Measurements from ENCODE around the gene DSC2. TPM values are rescaled to one million over a fixed set of nuclear protein-coding genes. Genes with fewer than 3 reads are reported as not detected.

DSC2 gene
- total and polyA plus RNA-seq, 7 donors = 1.9 to 42.1 (median 3.3) TPM

DNA sequence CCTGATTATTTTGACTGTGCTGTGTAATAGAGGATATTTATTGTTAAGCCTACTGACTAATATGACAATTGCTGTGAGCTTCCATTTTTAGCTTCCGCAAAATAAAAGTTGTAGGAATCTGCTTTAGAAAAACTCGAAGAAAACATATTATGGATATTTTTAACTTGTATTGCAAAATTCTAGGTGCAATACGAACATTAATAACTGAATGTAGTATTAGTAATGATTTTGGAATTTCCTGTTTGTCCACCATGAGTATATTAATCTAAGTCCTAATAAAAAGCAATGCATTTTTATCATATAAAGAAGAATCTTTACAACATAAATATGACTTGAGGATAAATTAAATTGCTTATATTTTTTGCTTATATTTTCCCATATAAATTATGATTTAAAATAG lies 57.3 kb downstream of the DSC2 start:
- H3K27me3 ChIP-seq = peaks cover 25 to 47% (median 26%) of the 10 kb centered on the region in 3 donors
- no peaks in the 10 kb centered on the region for H3K36me3 ChIP-seq
- intact Hi-C loops (cut with DNase I) = no loop called here
- no peak for TF ChIP-seq POLR2A (IDR thresholded peaks at IDR 0.05)
- no peak for TF ChIP-seq POLR2AphosphoS5 (IDR thresholded peaks at IDR 0.05)
- H3K9me3 ChIP-seq = no peaks in the 10 kb centered on the region
- peaks cover 0 to 24% (median 15%) of the 10 kb centered on the region in 4 donors for H3K4me1 ChIP-seq
- 89 to 90% methylated on average over 3 of the region's 3 CpGs for WGBS, 2 donors
- no peak overlapping the region for H3K4me3 ChIP-seq
- no peak for DNase-seq
- no peak overlapping the region for H3K27ac ChIP-seq

- intact Hi-C loops (cut with DNase I) = no loop called here
These were observed 58.5 kb downstream of the DSC2 start for GRCh38 chr18:31043709-31044108.

DNA sequence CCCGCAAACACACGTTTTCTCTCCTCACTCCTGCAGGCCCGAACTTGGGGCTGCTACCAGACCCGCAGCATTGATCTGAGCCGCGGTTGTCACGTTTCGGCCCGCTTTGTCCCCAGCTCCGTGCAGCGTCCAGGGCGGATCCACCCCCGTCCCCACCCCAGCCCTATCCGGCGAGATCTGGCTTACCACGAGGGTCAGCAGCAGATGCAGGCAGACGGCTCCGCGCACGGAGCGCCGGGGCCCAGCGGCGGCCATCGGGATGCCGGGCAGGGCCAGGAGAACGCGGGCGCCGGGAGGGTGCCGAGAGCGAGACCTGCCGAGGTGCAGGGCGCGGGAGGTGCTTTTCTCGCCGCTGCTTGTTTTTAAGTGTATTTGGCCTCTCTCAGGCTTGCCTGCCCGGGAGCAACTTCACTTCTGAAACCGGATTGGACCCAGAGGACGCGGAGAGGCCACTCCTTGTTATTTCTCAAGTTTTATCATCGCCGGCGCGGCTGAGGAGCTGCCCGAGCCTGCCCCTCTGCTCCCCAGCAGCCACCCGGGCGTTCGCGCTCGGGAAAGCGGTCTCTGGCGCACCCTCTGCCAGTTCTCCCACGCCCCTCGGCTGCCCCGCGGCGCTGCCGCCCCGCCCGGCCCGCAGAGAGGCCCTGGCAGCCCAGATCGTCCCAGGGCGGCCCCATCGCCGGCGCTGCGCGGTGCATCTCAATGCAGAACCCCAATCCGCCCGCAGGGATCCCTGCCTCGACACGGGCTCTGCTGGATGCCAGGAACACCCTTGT lies 59.6 kb downstream of the DSC2 start, which contains the start of gene DSC3:
Gene DSC3 (minus strand): TSS at position 337 of the 776 bp plus-strand sequence. CDS start 82 bp downstream, at position 255.
- WGBS, 2 donors = 2 to 3% methylated on average over 73 of the region's 73 CpGs
- Histone ChIP-seq H3K27ac (no peak within 1 kb of the TSS), H3K4me3 (peak within 1 kb of the TSS in 3 of 4 donors; percentile 2 to 39 (median 33)), H3K4me1 (peaks cover 0 to 24% (median 15%) of the 10 kb centered on the region in 4 donors), H3K36me3 (no peaks in the 10 kb centered on the region), H3K27me3 (peaks cover 28 to 61% (median 32%) of the 10 kb centered on the region in 3 donors), H3K9me3 (no peaks in the 10 kb centered on the region)
- TF ChIP-seq POLR2AphosphoS5 (IDR thresholded peaks at IDR 0.05) = no peak
- TF ChIP-seq CTCF (IDR thresholded peaks at IDR 0.05) = no peak
- intact Hi-C loops (cut with DNase I) = no loop called here
- no peak for DNase-seq

More at GRCh38 chr18:31043709-31044108, 58.5 kb downstream of the DSC2 start:
- Histone ChIP-seq H3K36me3 (no peaks in the 10 kb centered on the region), H3K27me3 (peaks cover 28 to 60% (median 32%) of the 10 kb centered on the region in 3 donors), H3K4me3 (no peak overlapping the region), H3K9me3 (no peaks in the 10 kb centered on the region), H3K4me1 (peaks cover 0 to 24% (median 15%) of the 10 kb centered on the region in 4 donors), H3K27ac (no peak overlapping the region)
- no peak for DNase-seq
- TF ChIP-seq EP300 (IDR thresholded peaks at IDR 0.05) (no peak), CTCF (IDR thresholded peaks at IDR 0.05) (no peak), POLR2AphosphoS5 (IDR thresholded peaks at IDR 0.05) (no peak), POLR2A (IDR thresholded peaks at IDR 0.05) (no peak)
- WGBS, 2 donors = 72 to 82% methylated on average over 7 of the region's 7 CpGs

DNA sequence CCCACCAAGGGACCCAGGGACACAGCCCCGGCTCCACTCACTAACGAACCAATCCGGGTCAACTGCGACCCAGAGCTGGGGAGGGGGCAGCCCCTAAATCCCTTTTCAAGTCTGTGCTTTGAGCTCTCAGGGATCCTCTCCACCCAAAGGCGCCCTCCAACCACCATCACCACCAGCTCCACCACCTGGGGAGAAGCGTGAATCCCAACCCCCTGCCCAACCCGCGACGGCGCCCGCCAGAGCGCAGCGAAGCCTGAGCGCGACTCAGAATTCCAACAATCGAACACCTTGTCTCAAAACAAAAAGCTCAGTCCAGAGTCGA lies 60.2 kb downstream of the DSC2 start:
- H3K27ac ChIP-seq = no peak overlapping the region
- TF ChIP-seq POLR2A (IDR thresholded peaks at IDR 0.05) (no peak), CTCF (IDR thresholded peaks at IDR 0.05) (no peak), EP300 (IDR thresholded peaks at IDR 0.05) (no peak), POLR2AphosphoS5 (IDR thresholded peaks at IDR 0.05) (no peak)

DNA sequence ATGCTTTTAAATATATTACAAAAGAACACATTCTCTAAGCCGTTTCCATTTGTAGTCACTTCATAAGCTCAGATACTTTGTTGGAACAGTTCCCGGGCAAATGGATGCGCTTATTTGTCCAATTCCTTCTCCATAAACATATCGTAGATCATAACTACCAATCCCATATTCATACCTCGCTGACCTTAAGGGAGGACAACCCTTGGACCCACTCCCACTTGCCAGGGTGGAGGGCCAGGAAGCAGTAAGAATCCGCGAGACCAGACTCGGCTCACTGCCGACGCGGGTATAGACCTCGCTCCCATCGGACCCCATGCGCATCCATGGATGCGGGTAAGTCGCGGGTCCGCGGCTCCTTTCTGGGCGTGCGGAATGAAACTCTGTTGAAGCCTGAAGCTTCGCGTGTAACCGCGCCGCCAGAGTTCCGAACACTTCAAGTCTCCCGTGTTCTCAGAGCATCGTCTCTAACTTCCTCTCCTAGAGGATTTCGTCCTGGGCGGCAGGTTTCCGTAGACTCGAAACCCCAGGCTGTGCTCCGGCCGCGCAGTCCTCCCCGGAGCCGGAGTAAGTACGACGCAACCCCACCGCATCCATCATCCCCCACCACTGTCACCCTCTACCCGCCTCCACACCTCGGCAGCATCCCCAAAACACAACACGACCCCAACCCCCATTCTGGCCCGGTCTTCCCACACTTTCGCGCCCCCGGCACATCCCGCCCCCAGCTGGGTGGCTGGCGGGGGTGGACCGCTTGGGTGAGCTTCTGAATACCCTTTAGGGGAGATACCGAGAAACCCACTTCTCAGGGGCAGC lies 60.7 kb downstream of the DSC2 start:
- Histone ChIP-seq H3K4me1 (peaks cover 0 to 24% (median 15%) of the 10 kb centered on the region in 4 donors), H3K36me3 (no peaks in the 10 kb centered on the region), H3K27ac (no peak overlapping the region), H3K4me3 (peak overlapping the region in 2 of 4 donors; percentile 21 to 33), H3K27me3 (peaks cover 28 to 61% (median 32%) of the 10 kb centered on the region in 3 donors), H3K9me3 (no peaks in the 10 kb centered on the region)
- DNase-seq = no peak
- intact Hi-C loops (cut with DNase I) = no loop called here
- TF ChIP-seq EP300 (IDR thresholded peaks at IDR 0.05) = no peak
- no peak for TF ChIP-seq CTCF (IDR thresholded peaks at IDR 0.05)
- no peak for TF ChIP-seq POLR2A (IDR thresholded peaks at IDR 0.05)
- no peak for TF ChIP-seq POLR2AphosphoS5 (IDR thresholded peaks at IDR 0.05)
- WGBS, 2 donors = 4% methylated on average over 52 of the region's 52 CpGs

More for the DNA sequence above, 60.2 kb downstream of the DSC2 start:
- intact Hi-C loops (cut with DNase I) = no loop called here
- Histone ChIP-seq H3K4me1 (peaks cover 0 to 24% (median 15%) of the 10 kb centered on the region in 4 donors), H3K36me3 (no peaks in the 10 kb centered on the region), H3K27me3 (peaks cover 28 to 61% (median 32%) of the 10 kb centered on the region in 3 donors), H3K9me3 (no peaks in the 10 kb centered on the region), H3K4me3 (peak overlapping the region in 3 of 4 donors; percentile 2 to 39 (median 33))
- no peak for DNase-seq
- 3 to 8% methylated on average over 17 of the region's 17 CpGs for WGBS, 2 donors
